NCI-H2107 (cell line): ENCODE measurements around the gene PSMA6.
"Not testable (repeated sequence)": the region's sequence is repeated elsewhere in the genome, so short reads cannot be mapped to it uniquely, and the experiment has no call there.

Experiments used
- DNase-seq: peaks from one replicate; lab custom pipeline; 2025; lab: John Stamatoyannopoulos, UW

Gene PSMA6

GRCh38 chr14:35292051-35292769 lies at the start of gene PSMA6:
PSMA6 (plus strand) TSS chr14:35292382; CDS start chr14:35292477, 95 bp downstream.
- DNase-seq = peak; percentile 100

DNA sequence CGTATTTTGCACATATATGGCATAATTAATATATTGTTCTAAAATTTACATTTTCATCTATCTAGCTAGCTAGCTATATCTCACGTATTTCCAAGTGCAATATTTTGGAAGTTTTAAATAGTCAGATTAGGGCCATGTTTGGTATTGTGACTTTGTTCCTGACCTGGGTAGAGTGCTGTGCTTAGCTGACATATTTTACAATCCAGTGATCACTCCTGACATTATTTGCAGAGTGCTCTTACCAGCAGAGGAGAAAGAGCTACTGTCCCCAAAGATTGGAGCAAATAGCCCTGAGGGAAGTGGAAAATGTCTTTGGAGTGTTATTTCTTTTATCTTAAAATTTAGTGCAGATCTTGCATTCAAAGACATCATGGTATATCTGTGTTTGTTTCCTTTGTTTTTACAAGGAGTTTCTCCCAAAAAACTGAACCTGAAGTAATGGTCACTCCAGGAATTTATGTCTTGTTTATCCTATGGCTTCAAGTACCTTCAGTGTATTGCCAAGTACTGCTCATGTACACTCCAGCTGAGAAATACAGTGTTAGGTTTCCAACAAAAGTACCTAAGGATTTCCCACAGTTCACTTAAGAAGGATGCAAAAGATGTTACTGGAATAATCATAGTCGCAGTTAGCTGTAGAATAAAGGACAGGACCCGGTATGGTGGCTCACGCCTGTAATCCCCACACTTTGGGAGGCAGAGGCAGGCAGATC lies 49.4 kb upstream of the PSMA6 start:
- no peak for DNase-seq

DNA sequence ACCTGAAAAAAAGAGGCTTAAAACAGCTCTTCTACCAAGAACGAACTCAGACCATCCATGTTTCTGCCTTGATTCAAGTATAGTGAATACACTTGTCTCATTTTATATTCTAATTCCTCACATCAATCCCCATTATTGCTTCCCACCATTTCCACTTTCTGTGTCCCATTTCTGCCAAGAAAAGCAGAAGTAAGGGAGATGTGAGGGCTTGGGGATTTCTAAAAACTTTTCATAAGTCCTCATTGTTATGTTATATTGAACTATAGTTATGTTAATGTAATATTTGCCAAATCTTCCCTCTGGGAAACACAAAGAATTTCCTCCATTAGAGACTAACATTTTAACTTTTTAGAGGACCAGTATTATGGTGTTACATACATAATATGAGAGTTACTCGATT lies 48.2 kb upstream of the PSMA6 start:
- DNase-seq = no peak

GRCh38 chr14:35244542-35244941 lies 47.6 kb upstream of the PSMA6 start:
- no peak for DNase-seq

GRCh38 chr14:35245051-35245450 lies 47.1 kb upstream of the PSMA6 start:
- no peak for DNase-seq

DNA sequence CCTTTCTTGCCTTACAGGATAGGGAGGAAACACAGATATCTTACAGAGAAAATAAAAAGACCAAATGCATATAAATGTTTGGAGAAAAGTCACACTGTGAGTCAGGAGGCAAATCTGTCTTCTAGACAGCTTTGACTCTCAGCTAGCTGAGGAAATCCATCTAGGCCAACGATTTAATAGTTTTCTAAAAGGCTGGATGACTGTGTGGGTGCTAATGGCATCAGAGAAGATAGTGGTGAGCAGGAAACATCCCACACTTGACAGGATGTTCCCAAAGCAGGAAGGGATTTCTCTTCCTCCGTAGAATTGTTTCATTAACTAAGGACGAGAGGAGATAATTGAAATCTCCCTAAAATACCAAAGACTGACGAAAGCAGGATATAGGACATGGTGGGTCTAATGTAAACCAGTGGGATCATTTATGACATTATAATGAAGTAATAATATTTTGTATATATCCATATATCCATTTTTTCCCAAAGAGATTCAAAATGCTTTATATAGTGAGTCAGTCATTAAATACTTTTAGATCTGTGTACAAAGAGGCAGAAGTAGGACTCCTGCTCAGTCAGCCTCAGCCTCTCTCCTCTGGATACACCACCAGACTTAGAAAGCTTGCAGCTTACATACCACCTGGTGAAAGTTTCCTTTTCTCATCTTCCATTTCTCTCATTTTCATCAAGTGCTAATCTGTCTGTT lies 44.3 kb upstream of the PSMA6 start:
- no peak for DNase-seq

GRCh38 chr14:35248476-35248788 lies 43.8 kb upstream of the PSMA6 start:
- no peak for DNase-seq

DNA sequence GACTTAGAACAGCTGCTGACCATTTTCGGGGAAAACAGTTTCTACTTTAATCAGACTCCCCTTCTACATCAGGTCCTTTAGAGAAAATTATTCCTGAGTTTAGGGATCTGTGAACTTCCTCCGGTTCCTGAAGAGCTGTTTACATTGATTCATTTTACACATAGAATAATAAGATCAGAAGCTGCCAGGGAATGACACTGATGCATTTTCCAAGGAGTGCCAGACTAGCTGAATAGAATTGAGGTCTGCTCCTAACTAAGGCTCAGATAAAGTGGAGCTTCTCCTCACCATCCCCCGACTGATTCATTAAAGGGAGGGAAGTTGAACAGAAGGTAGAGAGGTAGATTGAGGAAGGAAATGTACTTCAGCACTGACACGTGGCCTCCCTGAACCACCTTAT lies 41.9 kb upstream of the PSMA6 start:
- no peak for DNase-seq

DNA sequence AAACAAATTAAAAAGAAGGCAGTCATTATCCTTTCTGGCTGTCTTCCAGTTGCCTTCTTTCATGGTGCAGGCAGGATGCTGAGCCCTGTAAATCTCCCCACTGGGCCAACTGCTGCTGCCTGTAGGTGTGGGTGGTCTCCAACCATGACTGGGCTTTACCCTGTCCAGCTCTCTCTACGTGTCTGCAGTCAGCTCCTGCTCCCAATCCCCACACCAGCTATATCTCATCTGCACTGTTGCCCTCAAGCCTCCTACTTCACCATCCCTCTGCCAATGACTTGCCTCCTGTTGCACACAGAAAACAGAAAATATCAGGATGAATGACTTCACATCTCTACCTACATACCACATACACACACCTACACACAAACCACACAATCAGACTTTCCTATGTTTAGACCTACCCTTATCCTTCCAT lies 39.7 kb upstream of the PSMA6 start:
- DNase-seq = no peak

DNA sequence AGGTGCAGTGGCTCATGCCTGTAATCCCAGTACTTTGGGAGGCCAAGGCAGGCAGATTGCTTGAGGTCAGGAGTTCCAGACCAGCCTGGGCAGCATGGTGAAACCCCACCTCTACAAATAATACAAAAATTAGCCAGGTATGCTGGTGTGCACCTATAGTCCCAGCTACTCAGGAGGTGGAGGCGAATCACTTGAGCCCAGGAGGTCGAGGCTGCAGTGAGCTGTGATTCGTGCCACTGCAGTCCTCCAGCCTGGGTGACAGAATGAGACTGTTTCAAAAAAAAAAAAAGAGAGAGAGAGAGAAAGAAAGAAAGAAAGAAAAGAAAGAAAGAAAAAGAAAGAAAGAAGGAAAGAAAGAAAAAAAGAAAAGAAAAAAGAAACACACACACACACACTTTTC lies 39.1 kb upstream of the PSMA6 start:
- not testable (repeated sequence) for DNase-seq

GRCh38 chr14:35254034-35254622 lies 38.1 kb upstream of the PSMA6 start:
- DNase-seq = not testable (repeated sequence)

DNA sequence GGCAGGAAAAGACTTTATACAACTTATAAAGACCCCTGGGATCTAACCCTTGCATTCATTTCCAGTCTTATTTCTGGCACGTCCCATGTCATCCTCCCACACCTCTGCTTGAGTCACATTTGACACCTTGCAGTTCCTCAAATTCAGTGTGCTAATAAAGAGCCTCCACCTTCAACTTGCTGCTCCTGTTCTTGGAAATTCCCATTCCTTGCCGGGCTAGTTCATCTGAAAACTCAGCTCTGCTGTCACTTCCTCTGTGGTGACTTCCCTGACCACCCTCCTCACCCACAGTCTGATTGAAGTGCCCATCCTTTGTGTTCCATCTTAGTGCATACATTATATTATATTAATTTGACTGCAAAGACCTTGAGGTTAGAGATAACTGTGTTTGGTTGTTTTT lies 37.4 kb upstream of the PSMA6 start:
- no peak for DNase-seq

DNA sequence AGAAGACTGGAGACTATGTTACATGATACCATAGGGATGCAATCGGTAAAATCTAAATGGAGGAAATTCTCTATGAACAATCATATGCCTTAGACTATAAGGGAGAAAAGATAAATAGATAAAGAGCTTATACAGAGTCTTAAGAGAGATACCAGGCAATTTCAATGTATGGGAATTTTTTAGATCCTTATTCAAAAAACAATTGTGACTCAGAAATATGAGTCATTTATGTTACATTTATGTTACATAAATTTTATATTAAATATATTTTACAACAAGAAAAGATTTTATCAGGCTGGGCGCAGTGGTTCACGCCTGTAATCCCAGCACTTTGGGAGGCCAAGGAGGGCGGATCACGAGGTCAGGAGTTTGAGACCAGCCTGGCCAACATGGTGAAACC lies 36.5 kb upstream of the PSMA6 start:
- DNase-seq = no peak

GRCh38 chr14:35257809-35258208 lies 34.4 kb upstream of the PSMA6 start:
- no peak for DNase-seq

DNA sequence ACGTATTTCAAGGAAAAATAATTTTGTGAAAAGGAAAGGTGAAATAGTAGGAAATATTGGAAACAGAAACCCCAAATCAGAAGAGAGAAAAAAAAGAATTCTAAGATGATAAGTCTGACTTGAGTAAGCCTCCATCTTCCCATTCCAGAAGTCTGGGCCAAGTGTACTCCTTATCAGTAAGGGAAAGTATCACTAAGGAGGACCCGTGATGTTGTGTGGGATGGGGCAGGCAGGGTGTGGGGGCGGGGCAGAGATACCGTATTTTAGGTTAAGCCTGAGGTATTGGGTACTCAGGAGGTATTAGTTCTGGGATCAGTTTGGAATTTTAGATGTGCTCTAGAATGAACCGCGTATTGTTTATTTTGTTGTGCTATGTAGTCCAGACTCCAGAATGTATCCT lies 33.8 kb upstream of the PSMA6 start:
- no peak for DNase-seq

DNA sequence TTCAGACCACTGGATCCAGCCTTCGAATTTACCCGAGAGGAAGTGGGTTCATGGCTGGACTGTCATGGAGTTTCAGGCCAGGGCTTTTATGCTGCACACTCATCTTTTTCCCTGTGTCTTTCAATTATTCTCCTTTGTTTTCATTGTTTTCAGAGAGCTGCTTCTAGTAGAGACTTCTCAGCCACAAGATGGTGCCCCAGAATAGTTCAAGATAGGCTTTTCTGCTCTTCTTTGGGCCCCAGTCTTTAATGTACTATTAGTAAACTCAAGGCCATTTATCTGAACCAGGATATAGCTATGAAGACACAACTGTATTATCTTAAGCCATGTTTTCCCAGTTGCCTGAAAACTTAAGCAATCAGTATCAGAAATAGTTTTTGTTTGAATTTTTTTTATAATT lies 30.4 kb upstream of the PSMA6 start:
- DNase-seq = no peak

GRCh38 chr14:35262436-35262835 lies 29.7 kb upstream of the PSMA6 start:
- DNase-seq = no peak

- DNase-seq = no peak
These were observed 23.2 kb upstream of the PSMA6 start for GRCh38 chr14:35268946-35269345.

- DNase-seq = no peak
These were observed 17.4 kb upstream of the PSMA6 start for GRCh38 chr14:35274805-35275204.

GRCh38 chr14:35277179-35277578 lies 15.0 kb upstream of the PSMA6 start:
- no peak for DNase-seq

GRCh38 chr14:35279369-35279768 lies 12.8 kb upstream of the PSMA6 start:
- no peak for DNase-seq

DNA sequence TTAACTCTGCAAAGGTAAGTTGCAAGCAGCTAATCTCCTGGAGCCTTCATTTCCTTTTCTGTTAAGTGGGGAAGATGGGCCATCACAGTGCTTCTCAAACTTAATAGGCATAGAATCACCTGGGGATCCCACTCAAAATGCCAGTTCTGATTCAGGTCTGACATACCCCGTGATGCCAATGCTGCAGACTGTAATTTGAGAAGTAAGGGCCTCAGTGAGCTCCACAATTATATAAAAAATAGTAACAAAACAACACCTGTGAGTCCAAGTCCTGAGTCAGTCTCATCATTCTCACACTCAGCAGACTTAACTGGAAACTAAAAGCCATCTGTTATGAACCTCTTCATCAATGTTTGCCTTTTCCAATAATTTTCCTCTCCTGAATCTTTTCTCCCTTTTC lies 10.8 kb upstream of the PSMA6 start:
- no peak for DNase-seq

GRCh38 chr14:35284506-35284905 lies 7.7 kb upstream of the PSMA6 start:
- DNase-seq = no peak
